Lower leg skin (tissue), 3 donors: ENCODE measurements around the gene DIP2C.

Source experiments
- CTCF ChIP-seq, 3 donors: fragments of 450-650 bp; IDR thresholded peaks; one replicate each; pipeline ENCODE4 v1.5.1; 2016; ENCODE audit warnings: antibody characterized with exemption in 3 of 3, mild to moderate bottlenecking in 3 of 3, moderate library complexity in 2 of 3
- POLR2A ChIP-seq, 2 donors: fragments of 450-650 bp; IDR thresholded peaks; one replicate each; pipeline ENCODE4 v1.6.1; 2016 to 2017; ENCODE audit warnings: antibody characterized with exemption in 2 of 2, mild to moderate bottlenecking in 1 of 2, moderate library complexity in 1 of 2

GRCh38 chr10:359762-360161 is 329.7 kb downstream of the DIP2C start:
- TF ChIP-seq POLR2A (IDR thresholded peaks at IDR 0.05): no peak
- no peak for TF ChIP-seq CTCF (IDR thresholded peaks at IDR 0.05)
